Tibial artery (tissue), 4 donors: Measurements from ENCODE around the gene SPG11.

Experiments
- DNase-seq, 2 donors: peaks; one replicate each; pipeline ENCODE4 v3.0.0-alpha.2; 2019
- H3K27ac ChIP-seq, 2 donors: fragments of 200-600 bp; sonication (generic) in 1 of 2; 1 replicate in 1 of 2; 2 replicates in 1 of 2; pipeline ENCODE4 v1.5.1; 2018 to 2019; ENCODE audit warnings: mild to moderate bottlenecking in 1 of 2
- H3K27me3 ChIP-seq, 2 donors: fragments of 200-600 bp; sonication (generic) in 1 of 2; one replicate each; pipeline versions ENCODE4 v1.5.1 to v1.6.0; 2016 to 2019
- H3K36me3 ChIP-seq, 3 donors: fragments of 200-600 bp; sonication (generic) in 2 of 3; one replicate each; pipeline ENCODE4 v1.5.1; 2016 to 2019; ENCODE audit warnings: mild to moderate bottlenecking in 2 of 3
- H3K4me1 ChIP-seq, 4 donors: fragments of 200-600 bp; sonication (generic) in 2 of 4; 1 replicate in 3 of 4; 2 replicates in 1 of 4; pipeline ENCODE4 v1.5.1; 2016 to 2019
- H3K4me3 ChIP-seq, 2 donors: fragments of 200-600 bp; sonication (generic) in 1 of 2; 1 replicate in 1 of 2; 2 replicates in 1 of 2; pipeline ENCODE4 v1.5.1; 2018 to 2019; ENCODE audit warnings: mild to moderate bottlenecking in 2 of 2
- H3K9me3 ChIP-seq, 3 donors: fragments of 200-600 bp; sonication (generic) in 1 of 3; one replicate each; pipeline ENCODE4 v1.5.1; 2016 to 2019
- intact Hi-C: fragments of 100-400 bp; cut with DNase I; formaldehyde crosslinking; loops from one replicate; pipeline ENCODE4 v1.15.0; 2023; ENCODE audit warnings: low total_unique reads
- TF ChIP-seq, protein P1 (sequence below), 2 experiments: fragments of 200-600 bp in 1 of 2; fragments of 450-650 bp in 1 of 2; IDR thresholded peaks; one replicate each; pipeline ENCODE4 v1.5.1; 2017 to 2019; ENCODE audit warnings: antibody characterized with exemption in 2 of 2, mild to moderate bottlenecking in 1 of 2, moderate library complexity in 1 of 2

Gene SPG11

DNA sequence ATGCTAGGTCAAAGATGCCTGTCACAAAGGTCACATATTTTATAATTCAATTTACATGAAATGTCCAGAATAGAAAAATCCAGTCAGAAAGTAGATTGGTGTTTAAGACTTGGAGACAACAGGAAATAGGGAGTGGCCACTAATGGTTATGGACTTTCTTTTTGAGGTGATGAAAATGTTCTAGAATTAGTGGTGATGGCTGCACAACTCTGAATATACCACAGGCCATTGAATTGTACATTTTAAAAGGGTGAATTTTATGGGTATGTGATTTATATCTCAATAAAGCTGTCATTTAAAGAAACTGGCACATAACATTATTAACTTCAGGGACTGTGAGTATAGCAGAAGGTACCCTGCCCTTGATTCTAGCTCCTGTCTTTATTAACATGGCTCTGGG, 15.8 kb downstream of the SPG11 start:
- DNase-seq: no peak
- intact Hi-C loops: no loop called here
- H3K4me1 ChIP-seq: no peaks in the 10 kb centered on the region
- peaks cover 25 to 77% (median 51%) of the 10 kb centered on the region in 3 donors for H3K36me3 ChIP-seq
- no peak overlapping the region for H3K4me3 ChIP-seq
- H3K27me3 ChIP-seq: no peaks in the 10 kb centered on the region
- H3K27ac ChIP-seq: no peak overlapping the region
- TF ChIP-seq, protein P1, sequence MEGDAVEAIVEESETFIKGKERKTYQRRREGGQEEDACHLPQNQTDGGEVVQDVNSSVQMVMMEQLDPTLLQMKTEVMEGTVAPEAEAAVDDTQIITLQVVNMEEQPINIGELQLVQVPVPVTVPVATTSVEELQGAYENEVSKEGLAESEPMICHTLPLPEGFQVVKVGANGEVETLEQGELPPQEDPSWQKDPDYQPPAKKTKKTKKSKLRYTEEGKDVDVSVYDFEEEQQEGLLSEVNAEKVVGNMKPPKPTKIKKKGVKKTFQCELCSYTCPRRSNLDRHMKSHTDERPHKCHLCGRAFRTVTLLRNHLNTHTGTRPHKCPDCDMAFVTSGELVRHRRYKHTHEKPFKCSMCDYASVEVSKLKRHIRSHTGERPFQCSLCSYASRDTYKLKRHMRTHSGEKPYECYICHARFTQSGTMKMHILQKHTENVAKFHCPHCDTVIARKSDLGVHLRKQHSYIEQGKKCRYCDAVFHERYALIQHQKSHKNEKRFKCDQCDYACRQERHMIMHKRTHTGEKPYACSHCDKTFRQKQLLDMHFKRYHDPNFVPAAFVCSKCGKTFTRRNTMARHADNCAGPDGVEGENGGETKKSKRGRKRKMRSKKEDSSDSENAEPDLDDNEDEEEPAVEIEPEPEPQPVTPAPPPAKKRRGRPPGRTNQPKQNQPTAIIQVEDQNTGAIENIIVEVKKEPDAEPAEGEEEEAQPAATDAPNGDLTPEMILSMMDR (IDR thresholded peaks at IDR 0.05): no peak
- H3K9me3 ChIP-seq: peaks cover 0 to 5% (median 0%) of the 10 kb centered on the region in 3 donors

DNA sequence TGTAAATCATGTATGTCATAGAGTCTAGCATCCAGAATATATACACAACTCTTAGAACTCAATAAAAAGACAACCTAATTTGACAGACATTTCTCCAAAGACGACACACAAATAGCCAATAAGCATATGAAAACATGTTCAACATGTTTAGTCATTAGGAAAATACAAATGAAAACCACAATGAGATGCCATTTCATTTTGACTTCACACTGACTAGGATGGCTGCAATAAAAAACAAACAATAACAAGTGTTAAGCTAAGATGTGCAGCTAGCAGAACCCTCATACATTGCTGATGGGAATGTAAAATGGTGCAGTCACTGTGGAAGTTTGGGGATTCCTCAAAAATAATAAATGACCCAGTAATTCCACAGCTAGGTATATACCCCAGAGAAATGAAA, 16.4 kb downstream of the SPG11 start:
- H3K27ac ChIP-seq: no peak overlapping the region
- TF ChIP-seq, protein P1 (IDR thresholded peaks at IDR 0.05): no peak
- no peak overlapping the region for H3K4me3 ChIP-seq
- DNase-seq: no peak
- no peaks in the 10 kb centered on the region for H3K27me3 ChIP-seq
- intact Hi-C loops: no loop called here
- H3K9me3 ChIP-seq: peaks cover 0 to 5% (median 0%) of the 10 kb centered on the region in 3 donors
- peaks cover 25 to 73% (median 51%) of the 10 kb centered on the region in 3 donors for H3K36me3 ChIP-seq
- H3K4me1 ChIP-seq: no peaks in the 10 kb centered on the region

GRCh38 chr15:44646460-44646859, 17.0 kb downstream of the SPG11 start:
- DNase-seq: no peak
- peaks cover 0 to 5% (median 0%) of the 10 kb centered on the region in 3 donors for H3K9me3 ChIP-seq
- intact Hi-C loops: no loop called here
- no peak overlapping the region for H3K27ac ChIP-seq
- H3K4me1 ChIP-seq: no peaks in the 10 kb centered on the region
- no peaks in the 10 kb centered on the region for H3K27me3 ChIP-seq
- peaks cover 19 to 72% (median 46%) of the 10 kb centered on the region in 3 donors for H3K36me3 ChIP-seq
- no peak overlapping the region for H3K4me3 ChIP-seq
- TF ChIP-seq, protein P1 (IDR thresholded peaks at IDR 0.05): no peak

DNA sequence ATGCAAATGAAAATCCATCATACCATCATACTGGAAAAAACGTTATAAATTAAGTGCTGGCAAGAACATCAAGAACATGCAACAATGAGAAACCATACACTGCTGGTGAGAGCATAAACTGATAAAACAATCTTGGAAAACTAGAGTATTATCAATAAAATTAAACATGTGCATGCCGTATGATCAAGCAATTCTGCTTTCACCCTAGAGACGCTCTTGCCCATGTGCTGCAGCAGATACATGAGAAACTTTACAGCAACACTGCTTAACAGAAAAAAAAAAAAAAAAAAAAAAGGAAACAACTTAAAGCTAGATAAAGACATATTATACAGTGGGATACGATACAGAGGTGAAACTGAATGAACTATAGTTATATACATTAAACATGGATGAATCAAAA, 21.8 kb downstream of the SPG11 start:
- intact Hi-C loops: no loop called here
- Histone ChIP-seq H3K27me3 (no peaks in the 10 kb centered on the region), H3K4me1 (no peaks in the 10 kb centered on the region), H3K36me3 (peaks cover 8 to 41% (median 24%) of the 10 kb centered on the region in 3 donors), H3K27ac (no peak overlapping the region), H3K4me3 (no peak overlapping the region), H3K9me3 (peaks cover 0 to 5% (median 0%) of the 10 kb centered on the region in 3 donors)
- TF ChIP-seq, protein P1 (IDR thresholded peaks at IDR 0.05): no peak
- DNase-seq: no peak

GRCh38 chr15:44636976-44637375, 26.5 kb downstream of the SPG11 start:
- intact Hi-C loops: no loop called here

More at GRCh38 chr15:44636976-44637375, 26.5 kb downstream of the SPG11 start:
- TF ChIP-seq, protein P1 (IDR thresholded peaks at IDR 0.05): no peak
- H3K9me3 ChIP-seq: no peaks in the 10 kb centered on the region
- H3K4me1 ChIP-seq: no peaks in the 10 kb centered on the region
- no peak for DNase-seq
- H3K36me3 ChIP-seq: peaks cover 26 to 58% (median 43%) of the 10 kb centered on the region in 3 donors
- H3K4me3 ChIP-seq: no peak overlapping the region
- no peaks in the 10 kb centered on the region for H3K27me3 ChIP-seq
- H3K27ac ChIP-seq: no peak overlapping the region
